GM19023 (cell line): ENCODE results near the gene TLR3.

Experiments
- ATAC-seq: cut with Tn5 transposase; IDR thresholded peaks from one replicate; pipeline ENCODE4 v1.9.1; 2021; ENCODE audit warnings: mild to moderate bottlenecking, moderate library complexity; ENCODE audit not compliant: unreplicated experiment

TLR3 gene

GRCh38 chr4:186104890-186105646, 36.1 kb downstream of the TLR3 start:
- ATAC-seq, result peak; percentile 35

GRCh38 chr4:186105647-186106321, 36.8 kb downstream of the TLR3 start:
- ATAC-seq, result peak; percentile 3

GRCh38 chr4:186107947-186108346, 39.0 kb downstream of the TLR3 start:
- no peak for ATAC-seq

- ATAC-seq, result no peak
Measured at GRCh38 chr4:186108391-186108790, 39.4 kb downstream of the TLR3 start.

GRCh38 chr4:186109245-186109644, 40.3 kb downstream of the TLR3 start:
- ATAC-seq, result no peak

GRCh38 chr4:186116697-186117096, 47.7 kb downstream of the TLR3 start:
- ATAC-seq, result no peak

- no peak for ATAC-seq
Measured at GRCh38 chr4:186118582-186118981, 49.6 kb downstream of the TLR3 start.

GRCh38 chr4:186121057-186121456, 52.1 kb downstream of the TLR3 start:
- no peak for ATAC-seq

GRCh38 chr4:186128842-186129241, 59.9 kb downstream of the TLR3 start:
- no peak for ATAC-seq

GRCh38 chr4:186131935-186132334, 63.0 kb downstream of the TLR3 start:
- ATAC-seq, result no peak

GRCh38 chr4:186132577-186133242, 63.8 kb downstream of the TLR3 start:
- ATAC-seq, result no peak

GRCh38 chr4:186134257-186134656, 65.3 kb downstream of the TLR3 start:
- ATAC-seq, result peak; percentile 99

GRCh38 chr4:186134861-186135260, 65.9 kb downstream of the TLR3 start:
- ATAC-seq, result no peak

- ATAC-seq, result no peak
Measured at GRCh38 chr4:186137196-186137794, 68.3 kb downstream of the TLR3 start.
